DMS53 treated with DMSO at 0.1 percent for 48 hours (cell line): ENCODE results near the gene DNAH10.
"Not testable (repeated sequence)": the region's sequence is repeated elsewhere in the genome, so short reads cannot be mapped to it uniquely, and the experiment has no call there.

Experiments used
- DNase-seq: peaks from one replicate; lab custom pipeline; 2025; ENCODE audit not compliant: unreplicated experiment; lab: John Stamatoyannopoulos, UW

The DNAH10 gene

DNA sequence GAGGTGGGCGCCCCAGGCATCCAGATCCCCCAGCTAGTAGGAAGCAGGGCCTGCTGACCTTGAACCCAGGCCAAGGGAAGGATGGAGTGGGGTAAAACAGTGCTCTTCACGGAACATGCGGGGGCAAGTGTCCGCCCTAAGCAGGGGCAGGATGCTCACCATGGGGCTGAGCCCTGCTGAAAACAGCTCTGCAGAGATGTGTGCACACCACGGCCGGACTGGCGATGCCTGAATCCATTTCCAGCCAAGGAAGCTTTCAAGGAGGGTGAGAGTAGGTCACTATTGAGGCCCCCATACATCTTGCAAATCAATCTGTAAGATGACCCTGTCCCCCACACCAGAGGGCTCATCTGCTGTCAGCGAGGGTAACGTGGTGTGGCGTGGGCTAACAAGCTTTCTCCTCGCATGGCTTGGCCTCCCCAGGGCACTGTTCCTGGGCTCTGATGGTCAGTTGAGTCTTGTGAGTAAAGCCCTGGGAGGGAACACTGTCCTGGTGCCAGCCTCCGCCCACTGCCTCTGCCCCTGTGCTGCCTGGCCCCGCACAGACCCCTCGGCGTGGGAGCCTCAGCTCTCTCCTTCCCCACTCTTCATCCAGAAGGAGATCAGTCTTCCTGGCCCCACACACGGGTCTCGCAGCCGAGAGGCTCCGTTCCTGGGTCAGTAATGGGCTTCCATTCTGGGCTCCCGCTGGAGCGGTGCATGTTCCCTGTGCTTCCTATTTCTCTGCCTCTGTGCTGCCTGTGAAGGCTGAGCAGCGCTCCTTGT is 141.4 kb downstream of the DNAH10 start:
- DNase-seq, result no peak

DNA sequence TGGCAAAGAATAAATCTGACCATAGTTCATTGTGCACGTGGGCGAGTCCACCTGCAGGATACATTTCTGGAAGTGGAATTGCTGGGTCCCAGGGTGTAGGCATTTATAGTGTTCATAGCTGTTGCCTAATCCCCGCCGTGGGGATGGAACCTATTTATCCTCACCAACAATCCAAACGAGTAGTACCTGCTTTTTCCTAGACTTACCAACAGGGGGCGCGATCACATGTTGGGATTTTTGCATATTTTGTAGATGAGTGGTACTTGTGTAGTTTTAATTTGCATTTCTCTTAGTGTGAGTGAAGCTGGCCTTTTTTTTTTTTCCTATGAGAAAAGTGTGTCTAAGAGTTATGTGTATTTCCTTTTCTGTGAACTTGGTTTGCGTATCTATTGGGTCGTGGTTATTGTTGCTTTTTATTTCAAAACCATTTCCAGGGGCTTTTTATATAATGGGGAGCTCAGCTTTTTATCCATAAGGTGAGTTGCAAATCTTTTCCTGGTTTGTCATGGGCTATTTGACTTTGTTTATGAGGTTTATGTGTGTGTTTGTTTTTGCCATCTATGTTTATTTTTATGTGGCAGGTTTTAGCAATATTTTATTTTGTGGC is 143.3 kb downstream of the DNAH10 start:
- DNase-seq, result no peak

DNA sequence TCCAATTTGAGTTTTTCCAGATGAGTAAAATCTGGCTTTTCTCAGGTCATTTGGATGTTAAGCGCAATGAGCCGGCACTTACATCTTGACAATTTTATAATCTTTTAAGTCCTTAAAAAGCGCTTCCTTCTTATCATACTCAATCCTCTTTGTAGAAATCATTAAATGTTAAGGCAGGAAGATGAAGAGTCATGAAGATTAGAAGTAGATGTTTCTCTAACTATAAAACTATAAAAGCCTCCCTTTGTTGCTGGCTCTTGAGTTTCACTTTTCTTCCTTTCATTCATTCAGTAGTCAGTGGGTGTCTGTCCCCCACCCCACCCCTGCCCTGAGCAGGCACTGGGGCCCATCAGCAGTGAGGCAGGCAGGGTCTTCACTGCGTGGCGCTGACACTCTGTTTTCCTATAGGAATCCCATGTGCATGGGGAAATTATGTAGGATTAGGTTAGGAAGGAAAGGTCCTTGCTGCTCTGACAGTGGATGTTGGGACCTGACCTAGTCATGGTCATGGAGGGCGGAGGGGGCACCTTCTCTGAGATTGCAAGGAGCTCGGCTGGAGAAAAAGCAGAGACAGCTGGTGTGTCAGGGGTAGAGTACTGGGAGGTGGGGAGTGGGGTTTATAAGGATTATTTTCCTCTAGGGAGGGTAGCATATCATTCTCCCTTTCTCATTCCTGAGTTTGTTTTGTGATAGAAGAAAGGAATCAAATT is 144.8 kb downstream of the DNAH10 start:
- no peak for DNase-seq

DNA sequence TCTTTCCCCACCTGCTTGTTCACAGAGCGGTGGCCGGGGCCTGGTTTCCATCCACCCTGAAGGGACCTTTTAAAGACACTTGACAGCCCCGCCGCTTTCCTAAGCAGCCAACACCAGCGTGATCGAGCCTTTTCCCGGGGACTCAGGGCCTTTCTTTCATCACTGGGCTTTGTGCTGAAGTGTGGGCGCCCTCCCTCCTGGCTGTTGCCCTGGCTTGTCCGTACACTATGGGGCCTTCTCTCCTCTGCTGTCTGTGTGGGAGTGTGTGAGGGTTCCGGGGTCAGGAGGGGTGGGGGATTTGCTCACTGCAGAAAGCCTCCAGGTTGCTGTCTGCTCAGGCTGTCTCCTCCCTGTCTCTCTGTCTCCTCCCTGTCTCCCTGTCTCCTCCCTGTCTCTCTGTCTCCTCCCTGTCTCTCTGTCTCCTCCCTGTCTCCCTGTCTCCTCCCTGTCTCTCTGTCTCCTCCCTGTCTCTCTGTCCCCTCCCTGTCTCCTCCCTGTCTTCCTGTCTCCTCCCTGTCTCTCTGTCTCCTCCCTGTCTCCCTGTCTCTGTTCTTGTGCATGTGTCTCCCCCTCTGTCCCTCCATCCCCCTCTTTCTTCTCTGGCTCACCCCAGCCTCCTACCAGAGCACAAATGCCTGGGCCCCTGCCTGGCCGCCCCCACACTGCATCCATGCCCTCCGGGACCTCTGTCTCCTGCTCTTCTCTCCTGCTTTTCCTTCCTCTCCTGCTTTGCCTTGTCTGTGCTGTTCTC is 145.8 kb downstream of the DNAH10 start:
- no peak for DNase-seq

DNA sequence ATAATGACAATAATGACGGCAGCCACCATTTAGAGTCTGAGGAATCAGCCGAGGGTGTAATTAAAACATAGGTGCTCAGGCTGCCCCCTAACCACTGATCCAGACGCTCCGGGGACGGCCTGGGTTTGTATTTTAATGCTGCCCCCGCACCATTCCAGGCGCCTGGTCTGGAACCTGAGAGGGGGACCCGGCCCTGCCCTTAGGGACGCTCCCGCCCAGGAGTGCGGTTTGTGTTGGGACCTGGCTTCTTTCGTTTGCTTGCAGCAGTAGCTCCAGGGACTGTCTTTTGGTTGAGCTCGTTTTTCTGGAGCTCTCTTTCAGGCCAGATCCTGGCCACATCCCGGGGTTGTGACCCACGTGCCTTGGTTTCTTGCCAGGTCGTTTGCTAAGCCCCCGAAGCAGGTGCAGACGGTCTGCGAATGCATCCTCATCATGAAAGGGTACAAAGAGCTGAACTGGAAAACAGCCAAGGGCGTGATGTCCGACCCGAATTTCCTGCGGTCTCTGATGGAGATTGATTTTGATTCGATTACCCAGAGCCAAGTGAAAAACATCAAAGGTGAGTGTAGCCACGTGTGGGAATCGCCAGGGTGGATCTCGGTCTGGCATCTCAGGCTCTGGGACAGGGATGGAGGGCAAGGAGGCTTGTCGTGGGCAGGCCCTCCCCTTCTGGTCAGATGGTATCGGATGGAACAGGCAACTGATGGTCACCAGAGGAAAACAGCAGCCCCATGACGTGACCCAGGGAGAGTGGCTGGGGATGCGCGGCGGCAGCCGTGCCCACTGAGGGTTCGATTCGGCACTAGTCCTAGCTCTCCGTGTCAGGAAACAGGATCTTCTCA is 147.0 kb downstream of the DNAH10 start:
- no peak for DNase-seq

DNA sequence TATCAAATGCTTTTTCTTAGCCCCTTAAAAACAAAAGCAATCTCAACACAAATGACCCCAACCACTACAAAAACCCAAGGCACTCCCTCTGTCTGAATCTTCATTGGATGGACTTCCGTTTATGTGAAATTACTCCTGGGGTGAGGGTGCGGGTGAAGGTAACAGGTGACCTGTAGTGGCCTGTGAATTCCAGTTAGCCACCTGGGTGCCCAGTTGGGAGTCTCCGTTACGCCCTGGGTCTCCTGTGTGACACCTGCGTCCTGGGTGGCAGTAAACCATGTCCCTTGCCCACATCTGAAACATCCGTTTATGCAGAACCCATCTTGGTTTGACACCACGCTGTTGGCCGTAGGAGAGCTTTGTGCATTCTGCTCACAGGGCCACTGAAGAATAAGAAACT is 148.0 kb downstream of the DNAH10 start:
- DNase-seq, result no peak

DNA sequence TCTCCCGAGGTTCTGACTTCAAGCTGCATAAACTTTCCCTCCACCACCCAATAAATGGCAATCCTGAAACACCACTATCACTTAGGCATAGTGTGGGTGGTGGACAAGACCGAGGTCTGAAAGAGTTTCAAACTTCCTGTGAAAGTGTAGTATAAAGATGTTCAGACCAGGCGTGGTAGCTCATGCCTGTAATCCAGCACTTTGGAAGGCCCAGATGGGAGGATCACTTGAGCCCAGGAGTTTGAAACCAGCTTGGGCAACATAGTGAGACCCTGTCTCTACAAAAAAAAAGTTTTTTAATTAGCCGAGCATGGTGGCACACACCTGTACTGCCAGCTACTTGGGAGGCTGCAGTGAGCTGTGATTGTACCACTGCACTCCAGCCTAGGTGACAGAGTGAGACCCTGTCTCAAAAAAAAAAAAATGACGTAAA is 148.7 kb downstream of the DNAH10 start:
- DNase-seq, result no peak

DNA sequence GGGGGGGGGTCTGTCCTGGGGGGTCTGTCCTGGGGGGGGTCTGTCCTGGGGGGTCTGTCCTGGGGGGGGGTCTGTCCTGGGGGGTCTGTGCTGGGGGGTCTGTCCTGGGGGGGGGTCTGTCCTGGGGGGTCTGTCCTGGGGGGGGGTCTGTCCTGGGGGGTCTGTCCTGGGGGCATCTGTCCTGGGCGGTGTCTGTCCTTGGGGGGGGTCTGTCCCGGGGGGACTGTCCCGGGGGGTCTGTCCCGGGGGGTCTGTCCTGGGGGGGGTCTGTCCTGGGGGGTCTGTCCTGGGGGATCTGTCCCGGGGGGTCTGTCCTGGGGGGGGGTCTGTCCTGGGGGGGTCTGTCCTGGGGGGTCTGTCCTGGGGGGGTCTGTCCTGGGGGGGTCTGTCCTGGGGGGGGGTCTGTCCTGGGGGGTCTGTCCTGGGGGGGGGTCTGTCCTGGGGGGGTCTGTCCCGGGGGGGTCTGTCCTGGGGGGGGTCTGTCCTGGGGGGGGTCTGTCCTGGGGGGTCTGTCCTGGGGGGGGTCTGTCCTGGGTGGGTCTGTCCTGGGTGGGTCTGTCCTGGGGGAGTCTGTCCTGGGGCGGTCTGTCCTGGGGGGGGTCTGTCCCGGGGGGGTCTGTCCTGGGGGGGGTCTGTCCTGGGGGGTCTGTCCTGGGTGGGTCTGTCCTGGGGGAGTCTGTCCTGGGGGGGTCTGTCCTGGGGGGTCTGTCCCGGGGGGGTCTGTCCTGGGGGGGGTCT is 149.7 kb downstream of the DNAH10 start:
- not testable (repeated sequence) for DNase-seq

DNA sequence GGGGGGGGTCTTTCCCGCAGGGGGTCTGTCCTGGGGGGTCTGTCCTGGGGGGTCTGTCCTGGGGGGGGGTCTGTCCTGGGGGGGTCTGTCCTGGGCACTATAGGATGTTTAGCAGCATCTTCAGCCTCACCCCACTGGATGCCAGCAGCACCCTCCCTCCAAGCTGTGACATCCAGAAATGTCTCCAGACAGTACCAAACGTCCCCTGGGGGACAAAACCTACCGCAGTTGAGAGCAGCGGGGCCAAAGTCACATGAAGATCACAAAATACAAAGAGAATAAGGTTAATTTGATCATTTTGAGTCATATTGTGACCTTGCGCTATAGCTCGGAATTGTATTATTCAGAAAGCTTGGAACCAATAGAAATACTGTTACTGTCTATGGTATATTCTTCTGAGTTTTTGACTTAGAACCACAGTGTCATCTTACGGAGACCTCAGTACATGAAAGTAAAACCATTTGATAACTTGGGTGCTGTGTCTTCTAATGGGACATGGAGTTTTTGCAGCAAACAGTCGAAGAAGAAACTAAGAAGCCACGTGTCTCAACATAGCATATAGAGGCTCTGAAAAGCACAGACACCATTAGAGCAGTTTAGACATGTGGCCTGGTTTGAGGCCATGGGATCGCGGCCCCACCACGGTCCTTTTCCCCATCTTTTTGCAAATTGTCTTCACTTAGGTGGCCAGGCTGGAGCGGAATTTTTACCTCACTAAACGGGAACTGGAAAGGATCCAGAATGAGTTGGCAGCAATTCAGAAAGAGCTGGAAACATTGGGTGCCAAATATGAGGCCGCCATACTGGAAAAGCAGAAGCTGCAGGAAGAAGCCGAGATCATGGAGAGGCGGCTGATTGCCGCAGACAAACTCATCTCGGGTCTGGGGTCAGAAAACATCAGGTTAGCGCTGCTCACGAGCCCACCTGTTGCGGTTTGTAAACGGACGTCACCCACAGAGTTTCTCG is 150.6 kb downstream of the DNAH10 start:
- DNase-seq, result no peak

DNA sequence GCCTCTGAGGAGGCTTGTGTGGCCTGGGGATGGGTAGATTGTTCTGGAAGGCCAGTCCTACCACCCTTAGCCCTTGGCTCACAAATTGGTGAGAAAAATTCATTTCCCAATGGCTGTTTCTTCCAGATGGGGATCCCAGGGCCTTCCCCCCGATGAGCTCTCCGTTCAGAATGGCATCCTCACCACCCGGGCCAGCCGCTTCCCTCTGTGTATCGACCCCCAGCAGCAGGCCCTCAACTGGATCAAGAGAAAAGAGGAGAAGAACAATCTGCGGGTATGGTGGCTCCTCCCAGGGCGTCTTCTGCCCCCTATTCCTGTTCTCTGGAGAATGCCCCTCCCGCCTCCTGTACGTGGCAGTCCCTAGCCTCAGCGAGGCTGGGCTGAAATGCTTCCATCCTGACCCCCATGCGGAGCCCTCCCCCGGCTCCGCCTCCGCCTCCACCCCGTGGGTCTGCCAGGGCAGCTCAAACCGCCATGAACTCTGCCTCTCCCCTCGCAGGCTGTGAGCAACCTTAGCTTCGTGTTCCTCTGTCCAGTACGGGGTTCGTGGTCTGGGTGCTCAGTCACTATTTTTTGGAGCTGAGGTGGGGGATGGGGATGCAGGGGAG is 152.7 kb downstream of the DNAH10 start:
- no peak for DNase-seq

DNA sequence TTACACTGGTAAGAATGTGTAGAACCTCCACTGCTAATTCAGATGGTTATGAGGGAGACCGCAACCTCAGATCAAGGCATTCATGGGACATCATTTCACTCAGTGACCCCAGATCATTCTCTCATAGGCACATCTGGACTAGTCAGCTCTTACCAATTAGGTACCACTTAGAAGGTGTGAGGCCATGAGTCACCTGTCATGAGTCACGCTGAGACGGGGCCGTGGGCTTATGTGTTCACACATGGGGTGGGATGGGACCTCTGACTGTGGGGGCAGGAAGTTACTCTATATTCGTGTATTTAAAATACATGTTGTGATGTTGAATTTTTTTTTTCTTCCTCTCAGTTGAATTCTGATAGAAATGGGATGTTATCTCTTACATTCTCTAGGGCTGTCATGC is 154.6 kb downstream of the DNAH10 start:
- DNase-seq, result no peak

DNA sequence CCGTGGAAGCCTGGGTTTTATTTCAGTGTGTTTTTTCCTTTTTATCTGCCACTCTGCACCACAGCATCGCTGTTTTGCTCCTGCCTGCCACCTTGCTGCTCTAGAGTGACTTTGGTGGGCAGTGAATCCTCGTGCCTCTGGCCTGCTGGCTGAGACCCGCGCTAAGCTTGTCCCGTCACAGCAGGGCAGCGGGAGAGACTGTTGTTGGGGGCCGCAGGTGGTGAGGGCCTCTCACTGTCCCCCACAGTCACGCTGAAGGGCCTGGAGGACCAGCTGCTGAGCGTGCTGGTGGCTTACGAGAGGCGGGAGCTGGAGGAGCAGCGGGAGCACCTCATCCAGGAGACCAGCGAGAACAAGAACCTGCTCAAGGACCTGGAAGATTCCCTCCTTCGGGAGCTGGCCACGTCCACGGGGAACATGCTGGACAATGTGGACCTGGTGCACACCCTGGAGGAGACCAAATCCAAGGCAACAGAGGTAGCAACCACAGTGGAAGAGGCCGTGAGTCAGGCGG is 155.3 kb downstream of the DNAH10 start:
- DNase-seq, result no peak

DNA sequence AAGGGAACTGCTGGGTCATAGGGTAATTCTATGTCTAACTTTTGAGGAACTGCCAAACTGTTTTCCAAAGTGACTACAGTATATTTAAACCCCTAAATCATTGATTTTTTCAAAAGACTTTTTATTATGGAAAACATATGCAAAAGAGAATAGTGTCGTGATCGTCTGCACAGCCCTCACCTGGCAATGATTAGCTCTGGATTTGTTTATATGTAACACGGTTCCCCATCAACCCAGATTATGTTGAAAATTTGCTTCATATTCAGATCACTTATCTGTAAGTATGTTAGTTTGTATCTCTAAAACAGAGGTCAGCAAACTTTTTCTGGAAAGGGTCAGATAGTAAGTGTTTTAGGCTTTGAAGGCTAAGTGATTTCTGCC is 157.9 kb downstream of the DNAH10 start:
- DNase-seq, result no peak

DNA sequence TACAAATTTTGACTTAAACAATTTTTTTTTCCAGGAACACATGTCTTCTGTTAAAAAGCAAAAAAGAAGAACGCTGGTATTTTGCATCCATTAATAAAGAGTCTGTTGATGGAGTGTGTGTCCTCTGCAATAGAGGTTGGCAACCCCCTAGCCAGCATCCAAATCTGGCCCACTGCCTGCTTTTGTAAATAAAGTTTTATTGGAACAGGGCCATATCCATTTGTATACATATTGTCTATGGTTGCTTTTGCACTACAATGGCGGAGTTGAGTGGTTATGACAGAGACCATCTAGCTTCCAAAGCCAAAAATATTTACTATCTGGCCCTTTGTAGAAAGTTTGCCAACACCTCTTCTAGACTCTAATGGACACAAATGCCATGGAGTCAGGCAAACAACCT is 160.9 kb downstream of the DNAH10 start:
- no peak for DNase-seq

DNA sequence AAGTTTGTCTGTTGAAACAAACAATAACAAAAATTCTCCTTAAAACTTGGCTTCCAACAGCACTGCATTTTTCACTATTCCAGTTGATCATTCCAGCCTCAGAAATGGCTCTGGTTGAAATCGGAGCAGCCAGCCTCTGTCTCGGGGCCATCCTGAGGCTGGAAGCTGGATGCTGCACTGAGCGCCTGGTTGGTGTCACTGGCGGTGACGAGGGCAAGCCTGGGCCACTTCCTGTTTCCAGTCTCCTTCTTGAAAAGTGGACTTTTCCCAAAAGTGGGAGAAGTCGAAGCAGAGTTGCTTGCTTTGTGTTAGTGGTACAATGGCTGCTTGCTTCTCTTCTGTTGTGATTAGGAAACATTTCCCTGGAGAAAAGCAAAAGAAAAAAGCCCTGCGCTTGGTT is 161.8 kb downstream of the DNAH10 start:
- DNase-seq, result no peak

DNA sequence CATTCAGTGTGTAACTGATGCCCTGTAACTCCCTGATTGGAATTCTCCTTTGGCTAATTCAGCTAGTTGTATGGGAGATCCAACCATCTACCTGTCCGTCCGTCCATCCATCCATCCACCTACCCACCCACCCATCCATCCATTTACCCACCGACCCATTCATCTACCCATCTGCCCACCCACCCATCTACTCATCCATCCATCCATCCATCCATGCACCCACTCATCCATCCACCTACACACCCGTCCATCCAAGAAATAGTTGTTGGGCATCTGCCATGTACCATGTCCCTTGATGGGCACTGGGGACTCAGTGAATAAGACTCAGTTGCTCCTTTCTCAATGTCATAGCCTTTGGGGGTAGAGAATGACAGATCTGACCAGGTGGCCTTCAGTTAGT is 162.4 kb downstream of the DNAH10 start:
- DNase-seq, result no peak

DNA sequence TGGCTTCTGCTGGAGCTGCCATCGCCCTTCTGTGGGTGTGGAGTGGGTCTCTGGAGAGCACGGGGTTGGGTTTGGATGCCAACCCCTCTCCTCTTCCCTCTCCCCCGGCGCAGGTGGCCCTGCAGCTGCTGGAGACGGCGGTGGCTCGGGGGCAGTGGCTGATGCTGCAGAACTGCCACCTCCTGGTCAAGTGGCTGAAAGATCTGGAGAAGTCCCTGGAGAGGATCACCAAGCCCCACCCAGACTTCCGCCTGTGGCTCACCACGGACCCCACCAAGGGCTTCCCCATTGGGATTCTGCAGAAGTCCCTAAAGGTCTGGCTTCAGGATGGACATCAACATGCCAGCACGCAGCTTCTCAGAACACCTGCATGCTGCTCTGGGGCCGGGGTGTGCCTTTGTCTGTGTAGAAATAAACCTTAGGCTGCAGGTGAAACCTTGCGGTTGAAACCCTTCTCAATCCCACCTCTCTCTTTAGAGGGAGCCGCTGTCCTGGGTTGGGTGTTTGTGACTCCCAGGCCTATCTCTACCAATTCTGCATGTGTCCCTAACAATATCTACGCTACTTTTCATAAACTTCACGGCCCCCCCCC is 166.3 kb downstream of the DNAH10 start:
- peak; percentile 40 for DNase-seq

DNA sequence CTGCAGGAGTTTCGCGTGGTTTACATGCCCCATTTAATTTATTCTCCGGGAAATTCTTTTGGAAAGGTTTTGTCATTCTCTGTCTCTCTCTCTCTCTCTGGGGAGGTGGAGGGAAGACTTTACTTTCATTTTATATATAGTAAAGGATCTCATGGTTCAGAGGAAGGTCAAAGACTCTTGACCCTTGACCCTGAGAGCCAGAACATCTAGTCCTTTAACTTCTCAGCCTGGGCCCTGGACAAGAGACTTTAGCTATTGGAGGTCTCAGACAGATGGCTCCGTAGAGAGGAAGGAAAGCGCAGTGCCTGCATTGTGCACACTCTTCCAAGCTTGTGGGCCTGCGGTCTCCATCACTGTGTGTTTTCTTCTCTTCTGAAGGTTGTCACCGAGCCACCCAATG is 166.8 kb downstream of the DNAH10 start:
- DNase-seq, result no peak
